K562 (cell line): ENCODE measurements around the gene CYLD. TPM values are rescaled to one million over a fixed set of nuclear protein-coding genes. Genes with fewer than 3 reads are reported as not detected.

ENCODE experiments used
- ATAC-seq: fragments of 200-7000 bp; cut with Tn5 transposase; 3 replicates; pipeline ENCODE4 v1.9.1; 2020; ENCODE audit warnings: moderate library complexity
- BruUV-seq: library from RNA; stranded (reverse); fragments of 400-500 nt; replicated peaks from 2 replicates; lab custom pipeline; 2021; lab: Mats Ljungman, UMichigan
- CTCF ChIA-PET: fragments of 300-600 bp; formaldehyde crosslinking; extraction: SDS; loops from one replicate; lab custom pipeline; 2021; ENCODE audit warnings: low intra/inter-chr PET ratio; lab: Yijun Ruan, JAX
- POLR2A ChIA-PET: fragments of 300-600, 350-650 bp; sonication (Branson Sonifier 250); formaldehyde crosslinking; extraction: SDS; loops from one replicate; lab custom pipeline; 2021; ENCODE audit warnings: antibody characterized with exemption, inconsistent platforms; lab: Yijun Ruan, JAX
- DNase-seq, 4 experiments: peaks; one replicate each; pipeline versions ENCODE4 v3.0.0 to v3.0.0-alpha.2; 2011 to 2018; ENCODE audit warnings: low spot score in 3 of 4, mixed read lengths in 3 of 4; ENCODE audit errors: extremely low read depth in 1 of 4
- FAIRE-seq: peaks from 2 replicates; lab custom pipeline; 2011; peaks lifted over from hg19 to GRCh38; lab: Jason Lieb, UNC
- H2AFZ ChIP-seq: 2 replicates; pipeline ENCODE4 v1.6.0; 2011; ENCODE audit warnings: low read depth, low read length, control low read depth, inconsistent platforms
- H3K27ac ChIP-seq: fragments of 200-600 bp; 3 replicates; pipeline ENCODE4 v1.8.0; 2011; ENCODE audit warnings: low read depth, mild to moderate bottlenecking, control low read depth, inconsistent platforms, low read length, moderate library complexity, mixed read lengths; ENCODE audit errors: extremely low read depth
- H3K27me3 ChIP-seq, 2 experiments: fragments of 300-600 bp in 1 of 2; 2 replicates in 1 of 2; 3 replicates in 1 of 2; pipeline versions ENCODE4 v1.6.0 to v1.8.0; 2011; ENCODE audit warnings: inconsistent platforms in 2 of 2, low read length in 2 of 2, mild to moderate bottlenecking in 1 of 2, mixed read lengths in 1 of 2, moderate library complexity in 1 of 2; ENCODE audit not compliant: control insufficient read depth in 2 of 2, insufficient read depth in 2 of 2
- H3K36me3 ChIP-seq: fragments of 300-600 bp; 3 replicates; pipeline ENCODE4 v1.8.0; 2011; ENCODE audit warnings: mild to moderate bottlenecking, low read length, inconsistent platforms; ENCODE audit not compliant: control insufficient read depth, insufficient read depth
- H3K4me1 ChIP-seq, 2 experiments: fragments of 200-600 bp in 1 of 2; replicated peaks in 1 of 2; 2 replicates in 1 of 2; 3 replicates in 1 of 2; pipeline versions ENCODE4 v1.5.1 to v1.8.0; 2011; ENCODE audit warnings: inconsistent platforms in 2 of 2, low read length in 2 of 2, mild to moderate bottlenecking in 1 of 2, mixed read lengths in 1 of 2, moderate library complexity in 1 of 2; ENCODE audit not compliant: control insufficient read depth in 2 of 2, insufficient read depth in 2 of 2
- H3K4me2 ChIP-seq: 2 replicates; pipeline ENCODE4 v1.6.1; 2011; ENCODE audit warnings: low read length, control low read depth, inconsistent platforms, mixed read lengths; ENCODE audit not compliant: insufficient read depth
- H3K4me3 ChIP-seq: fragments of 200-600 bp; sonication (generic), shearing (Covaris generic); 2 replicates; pipeline ENCODE4 v1.5.1; 2016; ENCODE audit warnings: control low read depth, inconsistent platforms
- H3K79me2 ChIP-seq: fragments of 200-600 bp; 3 replicates; pipeline ENCODE4 v1.8.0; 2011; ENCODE audit warnings: low read length, inconsistent platforms; ENCODE audit not compliant: control insufficient read depth, insufficient read depth
- H3K9ac ChIP-seq, 2 experiments: 2 replicates each; pipeline versions ENCODE4 v1.6.0 to v1.6.1; 2011; ENCODE audit warnings: low read depth in 2 of 2, low read length in 2 of 2, control low read depth in 1 of 2, inconsistent platforms in 1 of 2, mild to moderate bottlenecking in 1 of 2, mixed read lengths in 1 of 2; ENCODE audit not compliant: insufficient read depth in 1 of 2
- H3K9me1 ChIP-seq: one replicate; pipeline ENCODE4 v1.6.0; 2011; ENCODE audit warnings: inconsistent platforms, mild to moderate bottlenecking, low read length, moderate library complexity; ENCODE audit not compliant: control insufficient read depth, insufficient read depth
- H3K9me3 ChIP-seq: replicated peaks from 2 replicates; pipeline ENCODE4 v1.5.1; 2011; ENCODE audit warnings: low read depth, low read length, inconsistent platforms; ENCODE audit not compliant: control insufficient read depth, insufficient read depth
- H4K20me1 ChIP-seq: replicated peaks from 2 replicates; pipeline ENCODE4 v1.6.1; 2011; ENCODE audit warnings: low read length, inconsistent platforms, mixed read lengths; ENCODE audit not compliant: control insufficient read depth, insufficient read depth
- ATF3 ChIP-seq, 2 experiments: fragments of 450-650 bp in 1 of 2; sonication (generic) in 1 of 2; formaldehyde crosslinking in 1 of 2; IDR thresholded peaks in 1 of 2; conservative IDR thresholded peaks in 1 of 2; 2 replicates each; pipeline versions ENCODE4 v1.6.1 to v1.8.1; 2016 to 2023; ENCODE audit warnings: mild to moderate bottlenecking in 2 of 2, moderate library complexity in 2 of 2, inconsistent platforms in 1 of 2, missing genetic modification reagents in 1 of 2
- CEBPZ ChIP-seq: fragments of 150-350 bp; IDR thresholded peaks from 2 replicates; pipeline ENCODE4 v1.6.1; 2014; ENCODE audit warnings: low read depth, mild to moderate bottlenecking, low read length, borderline replicate concordance
- FOSL1 ChIP-seq: fragments of 200-800 bp; sonication (Bioruptor generic); conservative IDR thresholded peaks from 2 replicates; pipeline ENCODE4 v1.6.1; 2016; ENCODE audit warnings: missing genetic modification characterization, missing compliant biosample characterization
- GATAD2A ChIP-seq: fragments of 450-650 bp; IDR thresholded peaks from 2 replicates; pipeline ENCODE4 v1.6.1; 2017
- NCOA1 ChIP-seq: fragments of 450-650 bp; IDR thresholded peaks from 2 replicates; pipeline ENCODE4 v1.6.1; 2016; ENCODE audit warnings: low read depth
- SIN3A ChIP-seq, 2 experiments: fragments of 150-350 bp in 1 of 2; IDR thresholded peaks; 2 replicates each; pipeline ENCODE4 v1.6.1; 2011 to 2016; ENCODE audit warnings: borderline replicate concordance in 2 of 2, low read depth in 2 of 2, low read length in 2 of 2, mild to moderate bottlenecking in 2 of 2, moderate library complexity in 2 of 2; ENCODE audit not compliant: control insufficient read depth in 1 of 2
- ZBTB11 ChIP-seq, 3 experiments: fragments of 200-800 bp in 1 of 3; fragments of 250-450 bp in 1 of 3; fragments of 450-650 bp in 1 of 3; sonication (Bioruptor Pico) in 1 of 3; sonication (Bioruptor generic) in 1 of 3; formaldehyde crosslinking in 1 of 3; IDR thresholded peaks; 2 replicates each; pipeline versions ENCODE4 v1.6.1 to v1.8.0; 2016 to 2022; ENCODE audit warnings: mild to moderate bottlenecking in 2 of 3, missing genetic modification characterization in 2 of 3, missing compliant biosample characterization in 1 of 3, moderate library complexity in 1 of 3
- ZNF512 ChIP-seq: IDR thresholded peaks from 2 replicates; pipeline ENCODE4 v1.6.1; 2016; ENCODE audit warnings: missing genetic modification characterization, missing compliant biosample characterization
- ZNF766 ChIP-seq: fragments of 200-800 bp; sonication (Bioruptor generic); conservative IDR thresholded peaks from 2 replicates; pipeline ENCODE4 v1.6.1; 2016; ENCODE audit warnings: missing genetic modification characterization, missing compliant biosample characterization
- WGBS: fragments of 100-300 bp; shearing (Covaris generic); methylation state at CpG from one replicate; pipeline ENCODE4 v1.1.6; 2016; ENCODE audit warnings: low coverage, mixed read lengths; ENCODE audit not compliant: insufficient coverage; ENCODE audit errors: missing lambda C conversion rate; 5-methylcytosine and 5-hydroxymethylcytosine counted together
- in situ Hi-C: fragments of 300-500 bp; cut with MboI; formaldehyde crosslinking; loops from 4 replicates; pipeline ENCODE4 v1.15.0; 2018; ENCODE audit warnings: inconsistent platforms, mixed read lengths
- intact Hi-C: fragments of 100-400 bp; cut with micrococcal nuclease; formaldehyde crosslinking; loops from 2 replicates; pipeline ENCODE4 v1.14.2; 2022
- polyA plus RNA-seq, 8 experiments: library from polyadenylated mRNA; depleted of rRNA in 4 of 8; stranded (reverse) in 5 of 8; unstranded in 3 of 8; fragments of >200 nt; fragmentation: Nextera tagmentation in 2 of 8; fragmentation: Illumina TruSeq in 1 of 8; extraction: Ambion mirVana in 2 of 8; extraction: Trizol in 1 of 8; gene quantifications; 2 replicates each; pipeline versions ENCODE4 v1.2.1 to v1.2.3, GENCODE V29; 2011 to 2014; ENCODE audit warnings: inconsistent platforms in 1 of 8, missing spikeins in 1 of 8
- total RNA-seq, 7 experiments: library from RNA; depleted of rRNA in 6 of 7; stranded (reverse); fragments of >200 nt in 6 of 7; fragmentation: Illumina TruSeq in 2 of 7; extraction: Trizol in 2 of 7; gene quantifications; 2 replicates each; pipeline versions ENCODE4 v1.2.1 to v1.2.3, GENCODE V29; 2011 to 2021; ENCODE audit warnings: low replicate concordance in 1 of 7

CYLD gene
- total and polyA plus RNA-seq, 9 of the 15 experiments (the other 6 are each of a cell fraction or from before 2014, with no cell fraction given), result 3.4 to 7.4 (median 5.3) TPM

- no peak for TF ChIP-seq GATAD2A
- no peak for TF ChIP-seq CEBPZ
- no peak for TF ChIP-seq ZNF766 (CRISPR knock-in tag)
Measured at GRCh38 chr16:50800074-50800473, 58.2 kb downstream of the CYLD start (continued).

GRCh38 chr16:50801036-50801435 lies 59.1 kb downstream of the CYLD start:
- intact Hi-C loops, result no loop called here
- no TSS peak for BruUV-seq
- Histone ChIP-seq H3K9me1 (no peaks in the 10 kb centered on the region), H3K27me3 (peaks cover 2 to 18% of the 10 kb centered on the region in 2 experiments; a peak in 2 of 5 replicates), H3K9ac (no peak overlapping the region), H3K4me3 (no peak overlapping the region), H3K9me3 (no peaks in the 10 kb centered on the region), H3K36me3 (no peaks in the 10 kb centered on the region), H4K20me1 (no peaks in the 10 kb centered on the region; the same call in 1 of the 2 replicates), H3K79me2 (no peaks in the 10 kb centered on the region), H3K4me1 (no peaks in the 10 kb centered on the region), H3K4me2 (no peak overlapping the region), H3K27ac (no peak overlapping the region), H2AFZ (no peak overlapping the region)
- DNase-seq, result no peak
- in situ Hi-C loops, result no loop called here
- ATAC-seq, result no peak
- POLR2A ChIA-PET, result interaction anchor here (0.8 kb wide), 1 partner anchor 369 kb away, joined by 4 read pairs; no protein-coding TSS in a partner anchor
- no peak for FAIRE-seq
- CTCF ChIA-PET, result interaction anchor here (0.6 kb wide), 1 partner anchor 913 kb away, joined by 3 read pairs; no protein-coding TSS in a partner anchor
- 0% methylated on average over 2 of the region's 2 CpGs for WGBS
- TF ChIP-seq SIN3A (IDR thresholded peaks at IDR 0.05; ENCODE audit: borderline replicate concordance in 2 of 2, control insufficient read depth in 1 of 2, low read depth in 2 of 2, low read length in 2 of 2), result no peak
- TF ChIP-seq FOSL1 (tag), result no peak
- TF ChIP-seq ATF3 (IDR thresholded peaks at IDR 0.05), result no peak
- TF ChIP-seq ATF3 (CRISPR knock-in tag; conservative IDR thresholded peaks at IDR 0.05), result no peak
- TF ChIP-seq ZBTB11 (CRISPR knock-in tag; IDR thresholded peaks at IDR 0.05), result no peak
- TF ChIP-seq NCOA1, result no peak
- no peak for TF ChIP-seq ZNF512
